Psoas muscle (tissue), 8 donors: ENCODE measurements around the gene APOBEC3B. TPM values are rescaled to one million over a fixed set of nuclear protein-coding genes. Genes with fewer than 3 reads are reported as not detected.
"Not testable (repeated sequence)": the region's sequence is repeated elsewhere in the genome, so short reads cannot be mapped to it uniquely, and the experiment has no call there.

ENCODE experiments used
- ATAC-seq, 4 donors: fragments of 200-7000 bp; cut with Tn5 transposase; one replicate each; pipeline ENCODE4 v1.9.1; 2020; ENCODE audit warnings: moderate library complexity in 3 of 4, mild to moderate bottlenecking in 2 of 4
- DNase-seq, 2 donors: peaks; one replicate each; pipeline ENCODE4 v3.0.0-alpha.2; 2020
- H3K27ac ChIP-seq: fragments of 200-600 bp; one replicate; pipeline ENCODE4 v1.8.0; 2022
- H3K27me3 ChIP-seq, 3 donors: fragments of 200-600 bp in 1 of 3; one replicate each; pipeline versions ENCODE4 v1.6.1 to v1.8.0; 2013 to 2022; ENCODE audit warnings: low read length in 2 of 3, mild to moderate bottlenecking in 2 of 3, moderate library complexity in 1 of 3; ENCODE audit not compliant: insufficient read depth in 3 of 3
- H3K36me3 ChIP-seq, 2 donors: fragments of 200-600 bp in 1 of 2; one replicate each; pipeline versions ENCODE4 v1.6.1 to v1.8.0; 2013 to 2022; ENCODE audit warnings: low read depth in 1 of 2, mild to moderate bottlenecking in 1 of 2, moderate library complexity in 1 of 2; ENCODE audit not compliant: insufficient read depth in 1 of 2
- H3K4me1 ChIP-seq: fragments of 200-600 bp; one replicate; pipeline ENCODE4 v1.8.0; 2022
- H3K4me3 ChIP-seq: fragments of 200-600 bp; one replicate; pipeline ENCODE4 v1.8.0; 2022; ENCODE audit warnings: mild to moderate bottlenecking
- H3K9me3 ChIP-seq: fragments of 200-600 bp; one replicate; pipeline ENCODE4 v1.8.0; 2022
- WGBS, 3 donors: extraction: QIAGEN DNeasy Blood & Tissue Kit; methylation state at CpG; one replicate each; pipeline versions ENCODE4 v1.1.6 to v1.1.7; 2013; 5-methylcytosine and 5-hydroxymethylcytosine counted together
- intact Hi-C, 2 donors: fragments of 100-400 bp; cut with DNase I; formaldehyde crosslinking; loops; one replicate each; pipeline versions ENCODE4 v1.11.0 to v1.14.2; 2022
- polyA plus RNA-seq, 3 donors: library from polyadenylated mRNA; stranded (reverse); fragments of 200-250 nt; gene quantifications; one replicate each; pipeline ENCODE4 v1.2.3, GENCODE V29; 2013
- total RNA-seq, 4 donors: library from RNA; stranded (reverse); fragmentation: NEBNext Ultra II Directional in 2 of 4; extraction: Animal tissue kit (Norgen Biotek cat#: 25700) in 2 of 4; gene quantifications; one replicate each; pipeline versions ENCODE4 v1.2.1 to v1.2.4, GENCODE V29; 2021 to 2023
- TF ChIP-seq, protein P1 (sequence below): fragments of 200-600 bp; IDR thresholded peaks from one replicate; pipeline ENCODE4 v1.8.0; 2022; ENCODE audit warnings: antibody characterized with exemption
- donor health status: healthy with polysubstance abuse.
- donor health status: DM: no; HTN: no; CAD: no; lungs with moderate emphysema.
- donor health status: Bipolar disorder and iron deficiency.
- donor health status: healthy.
- donor health status: DM: yes; HTN: yes; CAD: no.
- donor health status: DM: no; HTN: no; CAD: no.
- donor health status: DM: no; HTN: no; CAD: no.
- donor health status: DM: yes; HTN: yes; CAD: no.

The APOBEC3B gene
- total and polyA plus RNA-seq, 7 donors: 0.15 to 0.59 (median 0.30) TPM; not detected in 2

GRCh38 chr22:38984224-38984623 lies 2.1 kb downstream of the APOBEC3B start:
- no peak for DNase-seq
- Histone ChIP-seq H3K4me1 (no peaks in the 10 kb centered on the region), H3K4me3 (no peak overlapping the region), H3K9me3 (no peaks in the 10 kb centered on the region), H3K36me3 (no peaks in the 10 kb centered on the region), H3K27me3 (no peaks in the 10 kb centered on the region), H3K27ac (no peak overlapping the region)
- intact Hi-C loops: no loop called here
- TF ChIP-seq, protein P1, sequence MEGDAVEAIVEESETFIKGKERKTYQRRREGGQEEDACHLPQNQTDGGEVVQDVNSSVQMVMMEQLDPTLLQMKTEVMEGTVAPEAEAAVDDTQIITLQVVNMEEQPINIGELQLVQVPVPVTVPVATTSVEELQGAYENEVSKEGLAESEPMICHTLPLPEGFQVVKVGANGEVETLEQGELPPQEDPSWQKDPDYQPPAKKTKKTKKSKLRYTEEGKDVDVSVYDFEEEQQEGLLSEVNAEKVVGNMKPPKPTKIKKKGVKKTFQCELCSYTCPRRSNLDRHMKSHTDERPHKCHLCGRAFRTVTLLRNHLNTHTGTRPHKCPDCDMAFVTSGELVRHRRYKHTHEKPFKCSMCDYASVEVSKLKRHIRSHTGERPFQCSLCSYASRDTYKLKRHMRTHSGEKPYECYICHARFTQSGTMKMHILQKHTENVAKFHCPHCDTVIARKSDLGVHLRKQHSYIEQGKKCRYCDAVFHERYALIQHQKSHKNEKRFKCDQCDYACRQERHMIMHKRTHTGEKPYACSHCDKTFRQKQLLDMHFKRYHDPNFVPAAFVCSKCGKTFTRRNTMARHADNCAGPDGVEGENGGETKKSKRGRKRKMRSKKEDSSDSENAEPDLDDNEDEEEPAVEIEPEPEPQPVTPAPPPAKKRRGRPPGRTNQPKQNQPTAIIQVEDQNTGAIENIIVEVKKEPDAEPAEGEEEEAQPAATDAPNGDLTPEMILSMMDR: no peak
- WGBS, 3 donors: 92 to 96% (median 95%) methylated on average over 2 of the region's 2 CpGs
- no peak for ATAC-seq

DNA sequence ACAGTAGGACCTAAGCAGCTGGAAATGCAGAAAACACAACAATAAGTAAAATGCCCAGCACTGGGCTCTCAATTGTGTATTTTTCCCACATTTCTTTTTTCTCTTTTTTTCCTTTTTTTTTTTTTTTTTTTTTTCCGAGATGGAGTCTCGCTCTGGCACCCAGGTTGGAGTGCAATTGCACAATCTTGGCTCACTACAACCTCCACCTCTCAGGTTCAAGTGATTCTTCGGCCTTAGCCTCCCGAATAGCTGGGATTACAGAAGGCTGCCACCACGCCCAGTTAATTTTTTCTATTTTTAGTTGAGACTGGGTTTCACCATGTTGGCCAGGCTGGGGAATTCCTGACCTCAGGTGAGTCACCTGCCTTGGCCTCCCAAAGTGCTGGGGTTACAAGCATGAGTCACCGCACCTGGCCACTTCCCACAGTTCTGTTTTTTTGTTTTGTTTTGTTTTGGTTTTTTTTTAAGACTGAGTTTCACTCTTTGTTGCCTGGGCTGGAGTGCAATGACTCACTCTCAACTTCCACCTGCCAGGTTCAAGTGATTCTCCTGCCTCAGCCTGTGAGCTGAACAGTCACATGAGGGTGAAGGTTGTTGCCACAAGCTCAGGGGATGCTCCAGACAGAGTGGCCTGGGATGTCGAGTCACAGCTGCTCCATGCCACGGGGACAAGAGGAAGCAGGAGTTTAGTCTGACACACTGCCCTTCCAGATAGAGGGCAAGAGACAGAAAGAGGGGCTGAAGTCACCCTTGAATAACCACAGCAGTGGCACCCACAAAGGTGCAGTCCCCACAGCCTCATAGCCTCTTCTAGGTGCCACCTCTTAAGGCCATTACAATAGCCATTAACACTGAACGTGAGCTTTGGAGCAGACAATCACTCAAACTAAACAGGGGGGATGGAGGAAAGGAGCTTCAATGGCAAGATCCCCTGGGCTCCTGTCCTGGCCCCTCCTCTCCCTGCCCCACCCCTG lies 2.9 kb downstream of the APOBEC3B start:
- 74 to 84% (median 75%) methylated on average over 8 to 9 of the region's 9 CpGs for WGBS, 3 donors
- intact Hi-C loops, H3K4me3 ChIP-seq, H3K27ac ChIP-seq, H3K27me3 ChIP-seq, DNase-seq, H3K36me3 ChIP-seq, H3K4me1 ChIP-seq, ATAC-seq, H3K9me3 ChIP-seq: not testable (repeated sequence)

DNA sequence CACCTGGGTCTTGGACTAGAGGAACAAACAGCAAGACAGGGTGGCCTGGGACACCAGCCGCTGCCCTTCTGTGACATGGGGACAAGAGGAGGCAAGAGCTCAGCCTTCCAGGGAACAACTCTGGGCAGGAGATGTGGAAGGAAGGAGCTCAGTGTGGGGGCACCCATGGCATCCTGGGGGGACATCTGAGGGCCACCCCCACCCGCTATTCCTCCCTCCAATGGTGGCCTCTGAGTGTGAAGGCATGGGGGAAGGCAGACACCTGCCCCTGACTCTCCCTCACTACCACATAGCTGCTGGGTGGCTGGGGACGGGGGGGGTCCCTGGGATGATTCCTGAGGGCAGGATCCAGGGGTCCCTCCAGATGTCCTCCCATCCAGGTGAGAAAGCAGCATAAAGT lies 4.5 kb downstream of the APOBEC3B start:
- peak in 1 of 2 donors; percentile 30 for DNase-seq
- no peak for ATAC-seq
- Histone ChIP-seq H3K9me3 (no peaks in the 10 kb centered on the region), H3K4me1 (no peaks in the 10 kb centered on the region), H3K4me3 (no peak overlapping the region), H3K36me3 (no peaks in the 10 kb centered on the region), H3K27me3 (no peaks in the 10 kb centered on the region), H3K27ac (no peak overlapping the region)
- 95 to 100% (median 98%) methylated on average over 3 of the region's 3 CpGs for WGBS, 3 donors
- intact Hi-C loops: no loop called here
- TF ChIP-seq, protein P1: no peak

DNA sequence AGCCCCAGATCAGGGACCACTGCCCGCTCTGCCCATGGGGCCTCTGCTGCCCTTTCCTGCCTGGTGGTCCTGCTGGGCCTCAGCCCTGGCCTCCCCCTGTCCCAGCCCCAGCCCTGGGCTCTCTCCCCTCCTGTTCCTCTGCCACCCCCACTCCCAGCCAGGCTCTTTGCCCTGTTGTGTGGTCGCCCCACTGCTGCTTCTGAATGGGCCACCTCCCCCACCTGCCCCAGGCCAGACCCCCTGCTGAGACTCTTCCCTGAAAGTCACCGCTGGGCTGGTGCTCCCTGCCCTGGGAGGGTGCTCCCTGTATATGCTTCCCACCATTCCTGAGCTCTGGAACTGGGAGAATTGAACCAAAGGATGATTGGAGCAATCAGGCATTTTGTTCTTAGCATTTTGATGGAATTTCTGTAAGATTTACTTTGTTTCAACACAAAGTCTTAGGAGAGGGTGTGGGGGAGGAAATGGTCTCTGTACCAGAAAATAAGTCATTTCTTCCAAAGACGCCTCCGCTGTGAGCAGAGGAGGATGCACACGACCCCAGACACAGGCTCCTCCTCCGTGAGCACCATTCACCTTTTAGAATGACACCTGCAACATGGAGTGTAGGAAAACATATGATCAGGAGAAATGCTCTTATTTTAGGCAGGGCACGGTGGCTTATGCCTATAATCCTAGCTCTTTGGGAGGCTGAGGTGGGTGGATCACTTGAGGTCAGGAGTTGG lies 5.2 kb downstream of the APOBEC3B start:
- TF ChIP-seq, protein P1: no peak
- no peaks in the 10 kb centered on the region for H3K36me3 ChIP-seq
- H3K27me3 ChIP-seq: no peaks in the 10 kb centered on the region
- ATAC-seq (no peak), DNase-seq (peak in 1 of 2 donors; percentile 38)
- H3K4me3 ChIP-seq: no peak overlapping the region
- no peaks in the 10 kb centered on the region for H3K4me1 ChIP-seq
- H3K27ac ChIP-seq: no peak overlapping the region
- 79 to 87% (median 84%) methylated on average over 8 of the region's 8 CpGs for WGBS, 3 donors
- intact Hi-C loops: no loop called here
- H3K9me3 ChIP-seq: no peaks in the 10 kb centered on the region

DNA sequence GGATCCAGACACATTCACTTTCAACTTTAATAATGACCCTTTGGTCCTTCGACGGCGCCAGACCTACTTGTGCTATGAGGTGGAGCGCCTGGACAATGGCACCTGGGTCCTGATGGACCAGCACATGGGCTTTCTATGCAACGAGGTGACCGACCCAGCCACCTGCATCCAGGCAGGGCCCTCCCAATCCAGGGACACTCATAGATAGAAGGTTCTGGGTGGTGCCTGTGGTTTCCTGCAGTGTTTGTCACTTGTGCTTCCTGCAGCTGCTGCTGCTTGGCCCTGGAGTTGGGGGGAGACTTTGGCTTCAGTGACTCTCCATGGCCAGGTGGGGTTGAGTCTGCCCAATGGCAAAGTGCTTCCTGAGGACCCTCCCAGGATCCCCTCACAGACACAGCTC lies 7.3 kb downstream of the APOBEC3B start:
- intact Hi-C loops: no loop called here
- Histone ChIP-seq H3K27me3 (peaks cover 0 to 10% (median 0%) of the 10 kb centered on the region in 3 donors), H3K27ac (no peak overlapping the region), H3K9me3 (no peaks in the 10 kb centered on the region), H3K4me3 (no peak overlapping the region), H3K4me1 (no peaks in the 10 kb centered on the region), H3K36me3 (no peaks in the 10 kb centered on the region)
- WGBS, 3 donors: 92 to 96% (median 93%) methylated on average over 6 of the region's 6 CpGs
- DNase-seq (peak in 1 of 2 donors; percentile 35), ATAC-seq (no peak)
- TF ChIP-seq, protein P1: no peak

GRCh38 chr22:38992871-38993371 lies 10.8 kb downstream of the APOBEC3B start:
- peaks cover 0 to 30% (median 8%) of the 10 kb centered on the region in 3 donors for H3K27me3 ChIP-seq
- H3K27ac ChIP-seq, H3K4me3 ChIP-seq, intact Hi-C loops, H3K4me1 ChIP-seq, H3K9me3 ChIP-seq, H3K36me3 ChIP-seq, ATAC-seq, DNase-seq: not testable (repeated sequence)
- WGBS, 3 donors: 25 to 33% (median 28%) methylated on average over 8 to 12 of the region's 12 CpGs
